Activated T-cell treated with anti-CD3 and anti-CD28 coated beads, Interleukin-2, amount 50 U/mL, for 24 hours (primary cell): ENCODE data around the gene ZBTB8OS.

Experiments used
- DNase-seq: peaks from one replicate; pipeline ENCODE4 v3.0.0-alpha.2; 2020
- H3K27ac Mint-ChIP-seq: 2 replicates; pipeline ENCODE4 v1.8.0; 2020; ENCODE audit warnings: mild to moderate bottlenecking, mixed read lengths
- H3K27me3 Mint-ChIP-seq: 2 replicates; pipeline ENCODE4 v1.8.0; 2020; ENCODE audit warnings: mixed read lengths
- H3K36me3 Mint-ChIP-seq: 2 replicates; pipeline ENCODE4 v1.8.0; 2020; ENCODE audit warnings: low read depth, mixed read lengths
- H3K4me1 Mint-ChIP-seq: 2 replicates; pipeline ENCODE4 v1.8.0; 2020; ENCODE audit warnings: low read depth, mixed read lengths
- H3K4me3 Mint-ChIP-seq: 2 replicates; pipeline ENCODE4 v1.8.0; 2020; ENCODE audit warnings: mild to moderate bottlenecking, moderate library complexity, mixed read lengths
- H3K9me3 Mint-ChIP-seq: 2 replicates; pipeline ENCODE4 v1.8.0; 2020; ENCODE audit warnings: mixed read lengths

The ZBTB8OS gene

GRCh38 chr1:32609180-32609579 lies 41.2 kb downstream of the ZBTB8OS start:
- DNase-seq, result no peak
- Mint-ChIP-seq H3K27ac (no peak overlapping the region), H3K4me3 (no peak overlapping the region), H3K27me3 (peaks cover 3% of the 10 kb centered on the region), H3K4me1 (peaks cover 7% of the 10 kb centered on the region), H3K36me3 (no peaks in the 10 kb centered on the region), H3K9me3 (no peaks in the 10 kb centered on the region)

GRCh38 chr1:32606565-32607371 lies 43.6 kb downstream of the ZBTB8OS start:
- no peaks in the 10 kb centered on the region for H3K4me1 Mint-ChIP-seq
- H3K27me3 Mint-ChIP-seq, result no peaks in the 10 kb centered on the region

GRCh38 chr1:32605711-32606424 lies 44.5 kb downstream of the ZBTB8OS start:
- H3K36me3 Mint-ChIP-seq, result no peaks in the 10 kb centered on the region
- H3K4me3 Mint-ChIP-seq, result no peak overlapping the region
- DNase-seq, result no peak
- H3K4me1 Mint-ChIP-seq, result no peaks in the 10 kb centered on the region
- H3K9me3 Mint-ChIP-seq, result no peaks in the 10 kb centered on the region
- no peak overlapping the region for H3K27ac Mint-ChIP-seq
- H3K27me3 Mint-ChIP-seq, result no peaks in the 10 kb centered on the region

More at GRCh38 chr1:32606565-32607371, 43.6 kb downstream of the ZBTB8OS start:
- no peak for DNase-seq
- H3K9me3 Mint-ChIP-seq, result no peaks in the 10 kb centered on the region
- no peak overlapping the region for H3K4me3 Mint-ChIP-seq
- H3K36me3 Mint-ChIP-seq, result no peaks in the 10 kb centered on the region
- no peak overlapping the region for H3K27ac Mint-ChIP-seq

- Mint-ChIP-seq H3K36me3 (no peaks in the 10 kb centered on the region), H3K27ac (no peak overlapping the region), H3K4me3 (no peak overlapping the region), H3K4me1 (no peaks in the 10 kb centered on the region), H3K9me3 (no peaks in the 10 kb centered on the region), H3K27me3 (no peaks in the 10 kb centered on the region)
- no peak for DNase-seq
Observed at GRCh38 chr1:32600034-32600433, 50.3 kb downstream of the ZBTB8OS start.

- Mint-ChIP-seq H3K4me1 (no peaks in the 10 kb centered on the region), H3K27me3 (no peaks in the 10 kb centered on the region), H3K36me3 (no peaks in the 10 kb centered on the region), H3K4me3 (no peak overlapping the region), H3K9me3 (no peaks in the 10 kb centered on the region), H3K27ac (no peak overlapping the region)
- no peak for DNase-seq
Observed at GRCh38 chr1:32592943-32593342, 57.4 kb downstream of the ZBTB8OS start.

GRCh38 chr1:32580348-32581017 lies 69.9 kb downstream of the ZBTB8OS start:
- no peak for DNase-seq
- Mint-ChIP-seq H3K27me3 (no peaks in the 10 kb centered on the region), H3K36me3 (no peaks in the 10 kb centered on the region), H3K4me1 (no peaks in the 10 kb centered on the region), H3K4me3 (no peak overlapping the region), H3K27ac (no peak overlapping the region), H3K9me3 (no peaks in the 10 kb centered on the region)
